A549 (cell line): Measurements from ENCODE around the gene GPX7.

Experiments used
- BHLHE40 ChIP-seq: IDR thresholded peaks from 2 replicates; pipeline ENCODE4 v1.6.1; 2012; ENCODE audit warnings: low read depth, low read length, inconsistent platforms
- CTCF ChIP-seq: fragments of >200 bp; sonication (Bioruptor Twin); formaldehyde crosslinking; IDR thresholded peaks from 3 replicates; pipeline ENCODE4 v1.5.1; 2016
- ELK1 ChIP-seq: fragments of 150-350 bp; IDR thresholded peaks from 2 replicates; pipeline ENCODE4 v1.6.1; 2014; ENCODE audit warnings: low read depth, mild to moderate bottlenecking, low read length
- EP300 ChIP-seq, 2 experiments: fragments of >200 bp; sonication (Bioruptor Twin); formaldehyde crosslinking; IDR thresholded peaks; 2 replicates in 1 of 2; 3 replicates in 1 of 2; pipeline ENCODE4 v1.6.1; 2016 to 2017
- ESRRA ChIP-seq: fragments of 150-350 bp; IDR thresholded peaks from 2 replicates; pipeline ENCODE4 v1.6.1; 2014; ENCODE audit warnings: mild to moderate bottlenecking, low read length, borderline replicate concordance
- HDAC2 ChIP-seq: fragments of 200-600 bp; sonication (generic); IDR thresholded peaks from 2 replicates; pipeline ENCODE4 v1.6.1; 2016
- PBX3 ChIP-seq: IDR thresholded peaks from 2 replicates; pipeline ENCODE4 v1.6.1; 2012
- REST ChIP-seq: fragments of 200-600 bp; sonication (generic); IDR thresholded peaks from 2 replicates; pipeline ENCODE4 v1.6.1; 2016; ENCODE audit warnings: antibody characterized with exemption, mild to moderate bottlenecking, moderate library complexity
- ZFP36 ChIP-seq: fragments of 450-650 bp; IDR thresholded peaks from 2 replicates; pipeline ENCODE4 v1.6.1; 2014; ENCODE audit warnings: borderline replicate concordance; ENCODE audit not compliant: partially characterized antibody

GRCh38 chr1:52595061-52595460 lies 7.1 kb upstream of the GPX7 start:
- TF ChIP-seq CTCF (no peak), HDAC2 (no peak), EP300 (IDR thresholded peaks at IDR 0.05) (no peak), ELK1 (no peak), REST (no peak), PBX3 (no peak), ESRRA (no peak), BHLHE40 (no peak), ZFP36 (no peak)
